GM03348 (cell line): ENCODE results near the gene NLGN1.

Experiments used
- DNase-seq: peaks from one replicate; pipeline ENCODE4 v3.0.0; 2012; ENCODE audit warnings: low spot score

NLGN1 gene

GRCh38 chr3:173988909-173989308, 591.4 kb downstream of the NLGN1 start:
- no peak for DNase-seq

- no peak for DNase-seq
Measured at GRCh38 chr3:173992416-173992815, 594.9 kb downstream of the NLGN1 start.

GRCh38 chr3:173993299-173993698, 595.8 kb downstream of the NLGN1 start:
- DNase-seq: peak; percentile 76

GRCh38 chr3:174000675-174001074, 603.1 kb downstream of the NLGN1 start:
- no peak for DNase-seq

GRCh38 chr3:174002543-174002942, 605.0 kb downstream of the NLGN1 start:
- DNase-seq: no peak

- no peak for DNase-seq
Measured at GRCh38 chr3:174010907-174011306, 613.4 kb downstream of the NLGN1 start.

GRCh38 chr3:174016186-174016585, 618.6 kb downstream of the NLGN1 start:
- DNase-seq: peak; percentile 29

- DNase-seq: no peak
Measured at GRCh38 chr3:174020156-174020555, 622.6 kb downstream of the NLGN1 start.

- DNase-seq: peak; percentile 6
Measured at GRCh38 chr3:174023421-174023820, 625.9 kb downstream of the NLGN1 start.

- DNase-seq: no peak
Measured at GRCh38 chr3:174028673-174029072, 631.1 kb downstream of the NLGN1 start.

GRCh38 chr3:174035328-174035886, 637.9 kb downstream of the NLGN1 start:
- no peak for DNase-seq

- DNase-seq: no peak
Measured at GRCh38 chr3:174046311-174046710, 648.8 kb downstream of the NLGN1 start.

GRCh38 chr3:174049472-174049871, 651.9 kb downstream of the NLGN1 start:
- DNase-seq: no peak

- no peak for DNase-seq
Measured at GRCh38 chr3:174051191-174051590, 653.6 kb downstream of the NLGN1 start.

GRCh38 chr3:174058804-174059203, 661.3 kb downstream of the NLGN1 start:
- no peak for DNase-seq

- DNase-seq: no peak
Measured at GRCh38 chr3:174060431-174060830, 662.9 kb downstream of the NLGN1 start.

- no peak for DNase-seq
Measured at GRCh38 chr3:174061162-174061561, 663.6 kb downstream of the NLGN1 start.

GRCh38 chr3:174061731-174062130, 664.2 kb downstream of the NLGN1 start:
- DNase-seq: no peak

- no peak for DNase-seq
Measured at GRCh38 chr3:174062923-174063322, 665.4 kb downstream of the NLGN1 start.

GRCh38 chr3:174068035-174068434, 670.5 kb downstream of the NLGN1 start:
- DNase-seq: no peak

- DNase-seq: no peak
Measured at GRCh38 chr3:174072675-174073074, 675.1 kb downstream of the NLGN1 start.

GRCh38 chr3:174083706-174084105, 686.2 kb downstream of the NLGN1 start:
- DNase-seq: no peak

GRCh38 chr3:174089592-174089991, 692.0 kb downstream of the NLGN1 start:
- no peak for DNase-seq

- no peak for DNase-seq
Measured at GRCh38 chr3:174094669-174095068, 697.1 kb downstream of the NLGN1 start.

- no peak for DNase-seq
Measured at GRCh38 chr3:174097686-174098085, 700.1 kb downstream of the NLGN1 start.
